PC-9 (cell line): ENCODE results near the gene PSMD14.

Source experiments
- EZH2 ChIP-seq: fragments of 200-600 bp; sonication (generic); IDR thresholded peaks from 2 replicates; pipeline ENCODE4 v1.8.0; 2017; ENCODE audit warnings: antibody characterized with exemption, low read depth
- TF ChIP-seq, protein P1 (sequence below): fragments of 200-600 bp; sonication (generic); conservative IDR thresholded peaks from 2 replicates; pipeline ENCODE4 v1.6.1; 2017; ENCODE audit warnings: mixed run types, antibody characterized with exemption, mild to moderate bottlenecking, moderate library complexity

- TF ChIP-seq, protein P1, sequence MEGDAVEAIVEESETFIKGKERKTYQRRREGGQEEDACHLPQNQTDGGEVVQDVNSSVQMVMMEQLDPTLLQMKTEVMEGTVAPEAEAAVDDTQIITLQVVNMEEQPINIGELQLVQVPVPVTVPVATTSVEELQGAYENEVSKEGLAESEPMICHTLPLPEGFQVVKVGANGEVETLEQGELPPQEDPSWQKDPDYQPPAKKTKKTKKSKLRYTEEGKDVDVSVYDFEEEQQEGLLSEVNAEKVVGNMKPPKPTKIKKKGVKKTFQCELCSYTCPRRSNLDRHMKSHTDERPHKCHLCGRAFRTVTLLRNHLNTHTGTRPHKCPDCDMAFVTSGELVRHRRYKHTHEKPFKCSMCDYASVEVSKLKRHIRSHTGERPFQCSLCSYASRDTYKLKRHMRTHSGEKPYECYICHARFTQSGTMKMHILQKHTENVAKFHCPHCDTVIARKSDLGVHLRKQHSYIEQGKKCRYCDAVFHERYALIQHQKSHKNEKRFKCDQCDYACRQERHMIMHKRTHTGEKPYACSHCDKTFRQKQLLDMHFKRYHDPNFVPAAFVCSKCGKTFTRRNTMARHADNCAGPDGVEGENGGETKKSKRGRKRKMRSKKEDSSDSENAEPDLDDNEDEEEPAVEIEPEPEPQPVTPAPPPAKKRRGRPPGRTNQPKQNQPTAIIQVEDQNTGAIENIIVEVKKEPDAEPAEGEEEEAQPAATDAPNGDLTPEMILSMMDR: no peak
- TF ChIP-seq EZH2: no peak
These were observed 119.7 kb downstream of the PSMD14 start for GRCh38 chr2:161427664-161428587.
